ENCODE measurements around the gene AGBL1. TPM values are rescaled to one million over a fixed set of nuclear protein-coding genes. Genes with fewer than 3 reads are reported as not detected.

The AGBL1 gene
- total RNA-seq, 1 donor from 2014 or later = 5.5 TPM

- no peaks in the 10 kb centered on the region for H3K27me3 ChIP-seq
- Mint-ChIP-seq H3K9me3 (peaks cover 7% of the 10 kb centered on the region), H3K36me3 (no peaks in the 10 kb centered on the region), H3K4me1 (peaks cover 13% of the 10 kb centered on the region), H3K27ac (no peak overlapping the region), H3K4me3 (no peak overlapping the region), H3K27me3 (ENCODE audit: insufficient read depth, low read depth) (peaks cover 3% of the 10 kb centered on the region)
- no peak for DNase-seq (ENCODE audit: low spot score)
- peaks cover 16% of the 10 kb centered on the region for H3K4me1 ChIP-seq
- H3K4me3 ChIP-seq = no peak overlapping the region
- no peak overlapping the region for H2AFZ ChIP-seq (replicated peaks)
- no peak overlapping the region for H3K9ac ChIP-seq
- no peaks in the 10 kb centered on the region for H3K79me2 ChIP-seq (ENCODE audit: low read depth)
- H3K9me3 ChIP-seq (ENCODE audit: low read depth) = no peaks in the 10 kb centered on the region
- H3K27ac ChIP-seq = no peak overlapping the region
- no peaks in the 10 kb centered on the region for H4K20me1 ChIP-seq (ENCODE audit: low read depth)
- no peak overlapping the region for H3K4me2 ChIP-seq
- H3F3A ChIP-seq (ENCODE audit: low read depth) = no peaks in the 10 kb centered on the region
- TF ChIP-seq EZH2 (IDR thresholded peaks at IDR 0.05) (no peak), EZH2phosphoT487 (IDR thresholded peaks at IDR 0.05) (no peak)
- TF ChIP-seq, protein P1, sequence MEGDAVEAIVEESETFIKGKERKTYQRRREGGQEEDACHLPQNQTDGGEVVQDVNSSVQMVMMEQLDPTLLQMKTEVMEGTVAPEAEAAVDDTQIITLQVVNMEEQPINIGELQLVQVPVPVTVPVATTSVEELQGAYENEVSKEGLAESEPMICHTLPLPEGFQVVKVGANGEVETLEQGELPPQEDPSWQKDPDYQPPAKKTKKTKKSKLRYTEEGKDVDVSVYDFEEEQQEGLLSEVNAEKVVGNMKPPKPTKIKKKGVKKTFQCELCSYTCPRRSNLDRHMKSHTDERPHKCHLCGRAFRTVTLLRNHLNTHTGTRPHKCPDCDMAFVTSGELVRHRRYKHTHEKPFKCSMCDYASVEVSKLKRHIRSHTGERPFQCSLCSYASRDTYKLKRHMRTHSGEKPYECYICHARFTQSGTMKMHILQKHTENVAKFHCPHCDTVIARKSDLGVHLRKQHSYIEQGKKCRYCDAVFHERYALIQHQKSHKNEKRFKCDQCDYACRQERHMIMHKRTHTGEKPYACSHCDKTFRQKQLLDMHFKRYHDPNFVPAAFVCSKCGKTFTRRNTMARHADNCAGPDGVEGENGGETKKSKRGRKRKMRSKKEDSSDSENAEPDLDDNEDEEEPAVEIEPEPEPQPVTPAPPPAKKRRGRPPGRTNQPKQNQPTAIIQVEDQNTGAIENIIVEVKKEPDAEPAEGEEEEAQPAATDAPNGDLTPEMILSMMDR (IDR thresholded peaks at IDR 0.05) = no peak
- no peaks in the 10 kb centered on the region for H3K36me3 ChIP-seq
Measured at GRCh38 chr15:86103825-86104224, 24.2 kb downstream of the AGBL1 start.

DNA sequence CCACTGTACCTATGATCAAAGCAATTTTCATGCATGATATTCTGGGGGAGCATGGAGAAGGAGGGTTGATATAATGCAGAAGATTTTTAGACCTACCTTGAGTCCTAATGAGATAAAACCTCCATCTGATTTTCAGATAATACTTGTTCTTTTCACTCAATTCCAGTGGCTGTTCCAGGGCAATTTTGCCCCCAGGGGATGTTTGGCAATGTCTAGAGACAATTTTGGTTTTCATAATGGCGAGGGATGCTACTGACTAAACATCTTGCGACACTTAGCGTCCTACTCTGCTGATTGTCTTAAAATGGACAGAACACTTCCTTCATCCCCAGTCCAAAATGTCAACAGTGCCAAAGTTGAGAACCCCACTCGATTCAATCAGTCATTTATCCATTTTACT lies 26.6 kb downstream of the AGBL1 start:
- TF ChIP-seq EZH2 (IDR thresholded peaks at IDR 0.05) = no peak
- TF ChIP-seq, protein P1 (IDR thresholded peaks at IDR 0.05) = no peak
- TF ChIP-seq EZH2phosphoT487 (IDR thresholded peaks at IDR 0.05) = no peak
- H3K36me3 ChIP-seq = no peaks in the 10 kb centered on the region
- no peak overlapping the region for H3K27ac ChIP-seq
- H3K9me3 ChIP-seq (ENCODE audit: low read depth) = no peaks in the 10 kb centered on the region
- Mint-ChIP-seq H3K4me1 (peaks cover 13% of the 10 kb centered on the region), H3K4me3 (no peak overlapping the region), H3K27ac (no peak overlapping the region), H3K36me3 (no peaks in the 10 kb centered on the region), H3K9me3 (peaks cover 10% of the 10 kb centered on the region), H3K27me3 (ENCODE audit: insufficient read depth, low read depth) (peaks cover 3% of the 10 kb centered on the region)
- no peaks in the 10 kb centered on the region for H4K20me1 ChIP-seq (ENCODE audit: low read depth)
- no peak for DNase-seq (ENCODE audit: low spot score)
- no peaks in the 10 kb centered on the region for H3F3A ChIP-seq (ENCODE audit: low read depth)
- no peak overlapping the region for H2AFZ ChIP-seq (replicated peaks)
- no peak overlapping the region for H3K9ac ChIP-seq
- no peak overlapping the region for H3K4me3 ChIP-seq
- H3K4me2 ChIP-seq = no peak overlapping the region
- H3K79me2 ChIP-seq (ENCODE audit: low read depth) = no peaks in the 10 kb centered on the region
- peaks cover 16% of the 10 kb centered on the region for H3K4me1 ChIP-seq
- no peaks in the 10 kb centered on the region for H3K27me3 ChIP-seq

GRCh38 chr15:86115145-86115801 lies 35.6 kb downstream of the AGBL1 start:
- H3K4me3 ChIP-seq = no peak overlapping the region
- DNase-seq (ENCODE audit: low spot score) = no peak
- no peaks in the 10 kb centered on the region for H3K79me2 ChIP-seq (ENCODE audit: low read depth)
- H3K9me3 ChIP-seq (ENCODE audit: low read depth) = no peaks in the 10 kb centered on the region
- H3F3A ChIP-seq (ENCODE audit: low read depth) = no peaks in the 10 kb centered on the region
- H3K9ac ChIP-seq = no peak overlapping the region
- no peak overlapping the region for H3K4me2 ChIP-seq
- no peaks in the 10 kb centered on the region for H3K36me3 ChIP-seq
- no peaks in the 10 kb centered on the region for H3K4me1 ChIP-seq
- no peak overlapping the region for H3K27ac ChIP-seq
- no peaks in the 10 kb centered on the region for H4K20me1 ChIP-seq (ENCODE audit: low read depth)
- TF ChIP-seq EZH2 (IDR thresholded peaks at IDR 0.05) (no peak), EZH2phosphoT487 (IDR thresholded peaks at IDR 0.05) (no peak)
- TF ChIP-seq, protein P1 (IDR thresholded peaks at IDR 0.05) = peak; percentile 33
- Mint-ChIP-seq H3K4me1 (no peaks in the 10 kb centered on the region), H3K4me3 (no peak overlapping the region), H3K27ac (no peak overlapping the region), H3K36me3 (peaks cover 2% of the 10 kb centered on the region), H3K27me3 (ENCODE audit: insufficient read depth, low read depth) (peaks cover 2% of the 10 kb centered on the region), H3K9me3 (peaks cover 11% of the 10 kb centered on the region)
- no peaks in the 10 kb centered on the region for H3K27me3 ChIP-seq
- no peak overlapping the region for H2AFZ ChIP-seq (replicated peaks)

Data from neural progenitor cell (in vitro differentiated cells).